ENCODE measurements around the gene PQBP1.

PQBP1 gene

GRCh38 chrX:48902776-48903175, 5.0 kb downstream of the PQBP1 start:
- no peak for DNase-seq

DNA sequence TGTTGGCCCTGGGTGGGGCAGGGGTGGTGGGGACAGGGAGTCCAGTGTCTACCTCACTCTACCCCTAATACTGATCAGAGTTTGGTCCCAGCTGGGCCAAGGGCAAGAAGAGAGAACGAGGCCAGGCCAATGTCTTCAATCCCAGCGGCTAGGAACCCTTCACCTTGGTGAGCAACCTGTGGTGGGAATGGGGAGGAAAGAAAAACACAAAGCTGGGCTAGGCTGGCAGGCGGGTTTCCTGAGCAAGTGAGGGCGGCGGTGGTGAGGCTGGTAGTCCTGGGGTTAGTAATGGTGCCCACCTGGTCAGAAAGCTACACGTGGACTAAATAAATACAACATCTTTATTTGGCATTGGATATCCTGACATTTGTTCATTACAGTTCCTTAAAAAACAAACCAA, 5.6 kb downstream of the PQBP1 start:
- no peak for DNase-seq

DNA sequence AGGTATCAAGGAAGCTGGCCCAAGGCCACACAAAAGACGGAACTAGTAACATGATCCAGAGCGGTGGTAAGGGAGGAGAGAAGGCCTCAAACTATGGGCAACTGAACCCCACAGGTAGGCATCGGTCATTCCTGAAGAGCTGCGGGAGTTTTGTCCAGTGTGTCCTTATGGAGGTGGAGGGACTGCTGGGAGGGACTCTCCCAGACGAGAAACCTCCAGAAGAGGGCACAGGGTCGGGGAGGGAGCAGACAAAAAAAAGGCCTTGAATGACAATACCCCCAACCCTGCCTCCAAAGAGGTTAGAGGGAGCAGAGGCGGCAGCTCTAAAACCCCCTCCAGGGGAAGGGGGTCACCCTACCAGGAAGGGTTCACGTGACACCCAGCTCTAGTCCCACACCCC, 6.5 kb downstream of the PQBP1 start:
- no peak for DNase-seq

GRCh38 chrX:48904626-48905025, 6.9 kb downstream of the PQBP1 start:
- DNase-seq: no peak

- DNase-seq: no peak
Measured at GRCh38 chrX:48905090-48905790, 7.5 kb downstream of the PQBP1 start.

- no peak for DNase-seq
Measured at GRCh38 chrX:48908600-48908999, 10.9 kb downstream of the PQBP1 start.

- DNase-seq: no peak
Measured at GRCh38 chrX:48909703-48910294, 12.1 kb downstream of the PQBP1 start.

GRCh38 chrX:48910926-48911411, 13.2 kb downstream of the PQBP1 start:
- DNase-seq: no peak

- DNase-seq: peak; percentile 69
Measured at GRCh38 chrX:48911412-48912182, 13.9 kb downstream of the PQBP1 start, which contains the start of gene SLC35A2. TSS of gene SLC35A2 (minus strand) at chrX:48911646. CDS start at chrX:48911636, 10 bp downstream.

DNA sequence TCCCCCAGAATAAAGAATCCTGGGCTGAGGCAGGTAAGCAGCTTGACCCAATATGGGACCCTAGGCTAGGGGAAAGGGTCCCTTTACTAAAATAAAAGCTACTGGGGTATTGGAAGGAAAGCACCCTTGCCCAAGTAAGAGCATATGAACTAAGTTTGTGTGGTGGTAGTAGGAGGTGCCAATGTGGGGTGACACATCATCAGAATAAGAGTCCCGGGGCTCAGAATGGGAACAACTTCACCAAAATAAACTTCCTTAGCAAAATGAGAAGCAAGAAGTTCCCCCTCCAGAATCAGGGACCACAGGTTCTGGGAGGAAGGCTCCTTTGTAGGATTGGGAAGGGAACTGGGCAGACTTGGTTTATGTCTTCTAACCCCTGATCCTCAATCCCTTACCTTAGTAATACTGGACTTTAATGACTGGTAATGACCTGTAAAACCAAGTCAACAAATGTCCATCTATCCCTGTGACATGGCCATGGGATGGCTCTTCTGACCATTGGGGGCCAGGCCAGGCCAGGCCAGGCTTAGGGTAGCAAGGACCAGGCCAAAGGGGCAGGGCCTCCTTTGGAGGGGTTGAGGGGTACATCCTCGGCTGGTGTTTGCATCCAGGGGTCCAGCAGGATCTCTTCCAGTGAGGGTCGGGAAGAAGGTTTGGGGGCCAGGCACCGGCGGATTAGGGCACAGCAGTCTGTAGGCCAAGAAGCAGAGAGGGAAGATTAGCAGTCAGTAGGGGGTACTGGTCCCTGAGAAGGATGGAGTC, 16.1 kb downstream of the PQBP1 start:
- DNase-seq: no peak

- DNase-seq: no peak
Measured at GRCh38 chrX:48914593-48915493, 17.1 kb downstream of the PQBP1 start.

GRCh38 chrX:48917139-48918001, 19.6 kb downstream of the PQBP1 start:
- peak; percentile 70 for DNase-seq

GRCh38 chrX:48918301-48918642, 20.5 kb downstream of the PQBP1 start:
- DNase-seq: no peak

DNA sequence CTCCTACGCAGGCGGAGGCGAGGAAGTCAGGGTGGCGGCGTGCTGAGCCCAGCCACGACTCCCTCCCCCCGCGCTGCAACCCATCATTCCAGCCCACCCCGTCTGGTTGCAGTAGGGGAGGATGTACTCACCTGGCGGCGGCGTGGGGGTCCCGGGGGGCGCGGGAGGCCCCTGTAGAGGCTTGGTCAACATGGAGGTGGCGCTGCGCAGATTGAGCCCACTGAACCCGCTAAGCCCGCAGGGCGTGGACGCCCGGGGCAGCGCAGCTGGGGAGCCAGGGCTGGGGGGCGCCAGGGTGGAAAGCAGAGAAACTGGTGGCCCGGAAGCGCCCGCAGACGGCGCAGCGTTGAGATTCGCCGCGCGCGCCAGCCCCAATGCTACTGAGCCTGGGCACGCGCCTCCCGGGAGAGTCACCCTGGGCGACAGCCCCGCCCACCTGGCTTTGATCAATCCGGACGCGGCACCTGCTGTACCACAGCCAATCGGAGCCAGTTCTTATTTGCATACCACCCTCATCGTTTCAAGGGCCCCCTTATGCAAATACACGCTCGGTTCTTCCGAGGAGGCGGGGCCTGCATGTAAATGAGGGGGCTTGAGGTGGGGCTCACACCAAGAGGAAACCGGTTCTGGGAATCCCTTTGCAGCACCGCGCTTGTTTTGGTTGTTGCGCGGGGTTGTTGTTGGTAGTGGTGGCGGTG, 21.1 kb downstream of the PQBP1 start, which contains the start of gene PIM2:
TSS of gene PIM2 (minus strand) at position 382 of the 698 bp plus-strand sequence. CDS start at position 192, 190 bp downstream.
- peak; percentile 93 for DNase-seq

DNA sequence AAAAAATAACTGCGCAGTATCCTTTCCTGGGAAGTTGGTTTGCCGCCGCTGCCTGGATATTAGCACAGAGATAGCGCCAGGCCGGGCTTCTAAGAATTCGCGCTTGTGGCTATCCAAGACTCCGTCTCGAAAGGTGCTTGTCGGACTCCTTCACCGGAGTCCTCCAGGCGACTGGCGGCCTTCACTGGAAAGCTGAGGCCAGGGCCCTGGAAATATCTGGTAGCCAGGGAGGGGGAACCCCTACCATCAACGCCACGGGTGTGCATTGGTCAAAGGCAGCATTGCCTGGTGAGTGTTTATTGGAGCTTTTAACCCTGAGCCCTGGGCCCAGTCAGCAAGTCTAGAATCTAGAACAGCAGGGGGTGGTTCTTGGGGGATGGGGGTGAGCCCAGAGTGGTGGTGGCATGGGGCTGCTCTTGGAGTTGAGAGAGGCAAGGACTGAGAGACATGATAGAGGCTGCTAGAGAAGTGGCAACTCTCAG, 21.7 kb downstream of the PQBP1 start:
- DNase-seq: no peak

GRCh38 chrX:48919947-48920717, 22.4 kb downstream of the PQBP1 start:
- no peak for DNase-seq

DNA sequence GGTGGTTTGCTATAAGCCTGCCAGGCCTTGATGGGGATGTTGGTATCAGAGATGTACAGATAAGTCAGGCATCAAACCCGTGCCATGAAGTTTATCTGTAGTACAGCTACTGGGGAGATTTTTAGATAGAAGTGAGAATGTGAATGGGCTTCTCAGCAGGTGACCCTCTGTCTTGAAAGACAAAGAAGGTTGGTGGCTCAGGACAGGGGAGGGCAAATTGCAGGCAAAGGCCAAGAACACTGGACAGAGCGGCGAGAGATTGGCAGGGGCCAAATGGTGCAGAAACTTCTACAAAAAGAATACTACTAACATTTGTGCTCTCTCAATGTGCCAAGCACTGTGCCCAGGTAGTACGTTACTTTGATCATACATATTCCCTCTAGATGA, 23.0 kb downstream of the PQBP1 start:
- no peak for DNase-seq

GRCh38 chrX:48923771-48924170, 26.0 kb downstream of the PQBP1 start:
- DNase-seq: no peak

- DNase-seq: no peak
Measured at GRCh38 chrX:48924270-48924669, 26.5 kb downstream of the PQBP1 start.
